ENCODE results near the gene OPRD1.

DNA sequence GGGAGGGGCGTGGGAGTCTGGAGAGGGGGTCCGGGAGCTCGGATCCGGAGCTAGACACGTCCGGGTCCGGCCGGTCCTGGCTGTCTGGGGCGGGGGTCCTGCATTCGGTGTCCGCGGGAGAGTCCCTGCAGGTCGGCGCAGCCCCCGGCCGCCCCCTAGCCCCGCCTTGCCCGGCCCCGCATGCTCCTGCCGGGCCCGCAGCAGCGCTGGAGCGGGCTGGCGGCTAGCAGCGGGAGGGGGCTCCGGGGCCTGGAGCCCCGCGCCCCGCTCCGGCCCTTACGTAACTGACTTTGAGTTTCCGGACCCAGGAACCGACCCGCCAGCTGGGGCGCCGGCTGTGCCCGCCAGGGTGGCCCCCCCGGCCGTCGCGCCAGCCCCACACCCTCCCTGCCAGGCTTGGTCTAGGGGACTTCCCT lies 75.5 kb downstream of the OPRD1 start:
- TF ChIP-seq POLR2AphosphoS5 (IDR thresholded peaks at IDR 0.05; ENCODE audit: low read depth, low read length) (no peak), POLR2A (IDR thresholded peaks at IDR 0.05; ENCODE audit: low read depth, low read length) (no peak), TAF1 (IDR thresholded peaks at IDR 0.05; ENCODE audit: borderline replicate concordance, low read depth, low read length) (no peak)
